Activated CD8-positive, alpha-beta memory T cell treated with anti-CD3 and anti-CD28 coated beads for 48 hours (primary cell): ENCODE results near the gene GSTM5.
"Not testable (repeated sequence)": the region's sequence is repeated elsewhere in the genome, so short reads cannot be mapped to it uniquely, and the experiment has no call there.

ENCODE experiments used
- DNase-seq, 3 experiments: peaks; one replicate each; pipeline ENCODE4 v3.0.0-alpha.2; 2020; ENCODE audit warnings: low read depth in 2 of 3, low spot score in 2 of 3

The GSTM5 gene

GRCh38 chr1:109760581-109761226 lies 48.7 kb downstream of the GSTM5 start:
- DNase-seq = no peak

- no peak for DNase-seq
These were observed 49.4 kb downstream of the GSTM5 start for GRCh38 chr1:109761227-109762038.

- DNase-seq = no peak
These were observed 50.1 kb downstream of the GSTM5 start for GRCh38 chr1:109762039-109762585.

- DNase-seq = no peak
These were observed 51.0 kb downstream of the GSTM5 start for GRCh38 chr1:109762821-109763645.

- no peak for DNase-seq
These were observed 51.8 kb downstream of the GSTM5 start, which contains the start of gene EPS8L3 for GRCh38 chr1:109763646-109764415. EPS8L3 (minus strand) TSS chr1:109763923; CDS start chr1:109761749, 2,174 bp downstream.

- no peak for DNase-seq
These were observed 52.8 kb downstream of the GSTM5 start for GRCh38 chr1:109764561-109765482.

- no peak for DNase-seq
These were observed 53.4 kb downstream of the GSTM5 start for GRCh38 chr1:109765483-109765815.

GRCh38 chr1:109765896-109766615 lies 54.0 kb downstream of the GSTM5 start:
- no peak for DNase-seq

- DNase-seq = not testable (repeated sequence)
These were observed 55.1 kb downstream of the GSTM5 start for GRCh38 chr1:109766991-109767636.
